HCT116 (cell line): ENCODE results near the gene NETO1.

Source experiments
- CBX3 ChIP-seq: IDR thresholded peaks from 2 replicates; pipeline ENCODE4 v1.6.1; 2012; ENCODE audit warnings: low read depth
- EZH2 ChIP-seq: fragments of 200-600 bp; sonication (generic); IDR thresholded peaks from 2 replicates; pipeline ENCODE4 v1.6.1; 2017; ENCODE audit warnings: antibody characterized with exemption, mixed run types
- POLR2A ChIP-seq: IDR thresholded peaks from 2 replicates; pipeline ENCODE4 v1.7.0; 2011; ENCODE audit warnings: borderline replicate concordance; ENCODE audit not compliant: insufficient read depth, insufficient read length; ENCODE audit errors: extremely low read depth
- POLR2AphosphoS5 ChIP-seq: IDR thresholded peaks from 2 replicates; pipeline ENCODE4 v1.6.1; 2011; ENCODE audit warnings: mild to moderate bottlenecking, low read depth, low read length, moderate library complexity
- RAD21 ChIP-seq: IDR thresholded peaks from 2 replicates; pipeline ENCODE4 v1.6.1; 2012; ENCODE audit warnings: low read depth, mild to moderate bottlenecking
- SIN3A ChIP-seq: IDR thresholded peaks from 2 replicates; pipeline ENCODE4 v1.6.1; 2012; ENCODE audit warnings: low read depth
- SRF ChIP-seq: IDR thresholded peaks from 2 replicates; pipeline ENCODE4 v1.6.1; 2012; ENCODE audit warnings: low read depth
- ZNF274 ChIP-seq: fragments of 200-500 bp; sonication (Bioruptor generic); IDR thresholded peaks from 2 replicates; pipeline ENCODE4 v1.6.1; 2014; ENCODE audit warnings: mild to moderate bottlenecking, low read depth, low read length, inconsistent platforms
- TF ChIP-seq, protein P1 (sequence below): IDR thresholded peaks from 2 replicates; pipeline ENCODE4 v1.6.1; 2012; ENCODE audit warnings: low read depth
- TF ChIP-seq, protein P2 (sequence below), 3 experiments: fragments of 200-600 bp in 1 of 3; sonication (generic) in 1 of 3; IDR thresholded peaks in 2 of 3; conservative IDR thresholded peaks in 1 of 3; 2 replicates each; pipeline ENCODE4 v1.5.1; 2012 to 2017; ENCODE audit warnings: low read depth in 2 of 3, low read length in 2 of 3, antibody characterized with exemption in 1 of 3, borderline replicate concordance in 1 of 3, control low read depth in 1 of 3, mild to moderate bottlenecking in 1 of 3, mixed read lengths in 1 of 3, mixed run types in 1 of 3, moderate library complexity in 1 of 3; ENCODE audit not compliant: insufficient read depth in 1 of 3
- TF ChIP-seq, protein P3 (sequence below): IDR thresholded peaks from 2 replicates; pipeline ENCODE4 v1.6.1; 2012

DNA sequence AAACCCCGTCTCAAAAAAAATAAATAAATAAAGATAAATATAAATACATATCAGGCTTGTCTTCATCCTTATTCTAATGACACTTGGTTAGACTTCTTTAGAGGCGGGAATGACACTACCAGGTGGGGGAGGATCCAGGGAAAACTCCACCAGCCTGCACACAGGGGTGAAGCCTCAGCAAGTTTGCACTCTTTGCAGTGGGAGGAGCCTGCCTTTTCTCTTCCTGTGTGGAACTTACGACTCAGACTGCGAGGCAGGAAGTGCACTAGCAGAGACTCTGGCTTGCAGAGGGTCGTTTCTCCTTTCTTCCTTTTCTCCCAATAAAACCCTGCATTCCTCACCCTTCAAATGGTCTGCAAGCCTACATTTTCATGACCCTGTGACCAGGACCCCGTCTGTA, 170.1 kb downstream of the NETO1 start:
- TF ChIP-seq SIN3A (no peak), POLR2A (no peak), ZNF274 (no peak), EZH2 (no peak), SRF (no peak), RAD21 (no peak), POLR2AphosphoS5 (no peak), CBX3 (no peak)
- TF ChIP-seq, protein P1, sequence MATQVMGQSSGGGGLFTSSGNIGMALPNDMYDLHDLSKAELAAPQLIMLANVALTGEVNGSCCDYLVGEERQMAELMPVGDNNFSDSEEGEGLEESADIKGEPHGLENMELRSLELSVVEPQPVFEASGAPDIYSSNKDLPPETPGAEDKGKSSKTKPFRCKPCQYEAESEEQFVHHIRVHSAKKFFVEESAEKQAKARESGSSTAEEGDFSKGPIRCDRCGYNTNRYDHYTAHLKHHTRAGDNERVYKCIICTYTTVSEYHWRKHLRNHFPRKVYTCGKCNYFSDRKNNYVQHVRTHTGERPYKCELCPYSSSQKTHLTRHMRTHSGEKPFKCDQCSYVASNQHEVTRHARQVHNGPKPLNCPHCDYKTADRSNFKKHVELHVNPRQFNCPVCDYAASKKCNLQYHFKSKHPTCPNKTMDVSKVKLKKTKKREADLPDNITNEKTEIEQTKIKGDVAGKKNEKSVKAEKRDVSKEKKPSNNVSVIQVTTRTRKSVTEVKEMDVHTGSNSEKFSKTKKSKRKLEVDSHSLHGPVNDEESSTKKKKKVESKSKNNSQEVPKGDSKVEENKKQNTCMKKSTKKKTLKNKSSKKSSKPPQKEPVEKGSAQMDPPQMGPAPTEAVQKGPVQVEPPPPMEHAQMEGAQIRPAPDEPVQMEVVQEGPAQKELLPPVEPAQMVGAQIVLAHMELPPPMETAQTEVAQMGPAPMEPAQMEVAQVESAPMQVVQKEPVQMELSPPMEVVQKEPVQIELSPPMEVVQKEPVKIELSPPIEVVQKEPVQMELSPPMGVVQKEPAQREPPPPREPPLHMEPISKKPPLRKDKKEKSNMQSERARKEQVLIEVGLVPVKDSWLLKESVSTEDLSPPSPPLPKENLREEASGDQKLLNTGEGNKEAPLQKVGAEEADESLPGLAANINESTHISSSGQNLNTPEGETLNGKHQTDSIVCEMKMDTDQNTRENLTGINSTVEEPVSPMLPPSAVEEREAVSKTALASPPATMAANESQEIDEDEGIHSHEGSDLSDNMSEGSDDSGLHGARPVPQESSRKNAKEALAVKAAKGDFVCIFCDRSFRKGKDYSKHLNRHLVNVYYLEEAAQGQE = no peak
- TF ChIP-seq, protein P2, sequence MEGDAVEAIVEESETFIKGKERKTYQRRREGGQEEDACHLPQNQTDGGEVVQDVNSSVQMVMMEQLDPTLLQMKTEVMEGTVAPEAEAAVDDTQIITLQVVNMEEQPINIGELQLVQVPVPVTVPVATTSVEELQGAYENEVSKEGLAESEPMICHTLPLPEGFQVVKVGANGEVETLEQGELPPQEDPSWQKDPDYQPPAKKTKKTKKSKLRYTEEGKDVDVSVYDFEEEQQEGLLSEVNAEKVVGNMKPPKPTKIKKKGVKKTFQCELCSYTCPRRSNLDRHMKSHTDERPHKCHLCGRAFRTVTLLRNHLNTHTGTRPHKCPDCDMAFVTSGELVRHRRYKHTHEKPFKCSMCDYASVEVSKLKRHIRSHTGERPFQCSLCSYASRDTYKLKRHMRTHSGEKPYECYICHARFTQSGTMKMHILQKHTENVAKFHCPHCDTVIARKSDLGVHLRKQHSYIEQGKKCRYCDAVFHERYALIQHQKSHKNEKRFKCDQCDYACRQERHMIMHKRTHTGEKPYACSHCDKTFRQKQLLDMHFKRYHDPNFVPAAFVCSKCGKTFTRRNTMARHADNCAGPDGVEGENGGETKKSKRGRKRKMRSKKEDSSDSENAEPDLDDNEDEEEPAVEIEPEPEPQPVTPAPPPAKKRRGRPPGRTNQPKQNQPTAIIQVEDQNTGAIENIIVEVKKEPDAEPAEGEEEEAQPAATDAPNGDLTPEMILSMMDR (IDR thresholded peaks at IDR 0.05 in 2 of 3, conservative IDR thresholded peaks at IDR 0.05 in 1 of 3; ENCODE audit: borderline replicate concordance in 1 of 3, insufficient read depth in 1 of 3, low read depth in 2 of 3, low read length in 2 of 3) = no peak
- TF ChIP-seq, protein P3, sequence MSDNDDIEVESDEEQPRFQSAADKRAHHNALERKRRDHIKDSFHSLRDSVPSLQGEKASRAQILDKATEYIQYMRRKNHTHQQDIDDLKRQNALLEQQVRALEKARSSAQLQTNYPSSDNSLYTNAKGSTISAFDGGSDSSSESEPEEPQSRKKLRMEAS = no peak
